CD4-positive, alpha-beta T cell treated with Interleukin-17A for 4 hours (primary cell): ENCODE measurements around the gene CCDC57.
"Not testable (repeated sequence)": the region's sequence is repeated elsewhere in the genome, so short reads cannot be mapped to it uniquely, and the experiment has no call there.

Experiments used
- DNase-seq: peaks from one replicate; pipeline ENCODE4 v3.0.0-alpha.2; 2020; ENCODE audit warnings: mixed read lengths

Gene CCDC57

DNA sequence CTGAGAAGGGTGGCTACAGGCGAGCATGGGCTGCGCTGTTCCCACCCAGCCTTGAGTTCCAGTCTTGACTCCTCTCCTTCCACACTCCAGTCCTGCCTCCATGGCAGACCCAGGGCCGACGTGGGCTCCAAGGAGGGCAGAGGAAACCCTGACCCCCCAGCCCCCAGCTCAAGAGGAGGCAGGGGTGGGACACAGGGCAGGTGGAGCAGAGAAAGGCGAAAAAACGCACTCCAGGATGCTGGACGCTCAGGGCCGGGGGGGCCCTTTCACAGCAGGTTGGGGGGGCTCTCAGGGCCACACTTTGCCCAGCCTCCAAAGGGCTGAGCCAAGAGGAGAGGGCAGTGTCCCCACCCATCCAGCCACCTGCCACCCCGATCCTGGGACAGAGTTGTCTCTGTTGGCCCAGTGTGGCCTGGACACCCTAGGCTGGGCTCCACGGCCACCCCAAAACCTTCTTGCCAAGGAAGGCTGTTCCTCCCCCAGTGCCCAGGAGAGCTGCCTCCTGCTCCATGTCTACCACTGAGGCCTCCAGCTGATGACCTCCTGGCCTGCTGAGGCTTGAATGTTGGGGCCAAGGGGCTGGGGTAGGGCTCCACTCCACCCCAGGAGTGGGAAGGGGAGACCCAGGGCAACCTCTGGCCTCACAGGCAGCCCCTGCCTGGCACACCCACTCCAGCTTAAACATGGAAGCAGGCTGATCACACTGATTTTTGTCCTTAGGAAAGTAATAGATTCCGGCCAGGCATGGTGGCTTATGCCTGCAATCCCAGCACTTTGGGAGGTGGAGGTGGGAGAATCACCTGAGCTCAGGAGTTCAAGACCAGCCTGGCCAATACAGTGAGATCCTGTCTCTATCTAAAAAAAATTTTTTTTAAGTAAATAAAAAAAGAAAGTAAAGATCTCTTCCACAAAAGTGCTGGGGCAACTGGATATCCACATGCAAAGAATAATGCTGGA, 7.4 kb upstream of the CCDC57 start:
- DNase-seq = no peak

DNA sequence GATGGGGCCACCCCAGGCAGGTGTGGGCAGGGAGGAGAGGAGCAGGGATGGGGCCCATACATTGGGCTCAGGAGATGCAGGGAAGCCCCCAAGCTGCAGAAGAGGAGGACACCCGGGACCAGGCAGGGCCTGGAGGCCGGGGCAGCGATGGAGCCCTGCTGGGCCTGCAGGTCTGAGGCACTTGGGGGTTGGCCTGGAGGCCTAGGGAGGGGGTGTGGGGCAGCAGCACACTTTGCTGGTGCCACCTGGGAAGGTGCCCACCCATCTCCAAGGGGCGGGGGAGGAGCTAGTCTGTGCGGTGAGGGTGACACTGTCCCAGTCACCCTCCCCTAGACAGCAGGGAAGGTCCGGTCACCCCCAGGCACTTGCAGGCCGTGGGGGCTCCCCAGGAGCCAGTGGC, 6.4 kb upstream of the CCDC57 start:
- DNase-seq = no peak

DNA sequence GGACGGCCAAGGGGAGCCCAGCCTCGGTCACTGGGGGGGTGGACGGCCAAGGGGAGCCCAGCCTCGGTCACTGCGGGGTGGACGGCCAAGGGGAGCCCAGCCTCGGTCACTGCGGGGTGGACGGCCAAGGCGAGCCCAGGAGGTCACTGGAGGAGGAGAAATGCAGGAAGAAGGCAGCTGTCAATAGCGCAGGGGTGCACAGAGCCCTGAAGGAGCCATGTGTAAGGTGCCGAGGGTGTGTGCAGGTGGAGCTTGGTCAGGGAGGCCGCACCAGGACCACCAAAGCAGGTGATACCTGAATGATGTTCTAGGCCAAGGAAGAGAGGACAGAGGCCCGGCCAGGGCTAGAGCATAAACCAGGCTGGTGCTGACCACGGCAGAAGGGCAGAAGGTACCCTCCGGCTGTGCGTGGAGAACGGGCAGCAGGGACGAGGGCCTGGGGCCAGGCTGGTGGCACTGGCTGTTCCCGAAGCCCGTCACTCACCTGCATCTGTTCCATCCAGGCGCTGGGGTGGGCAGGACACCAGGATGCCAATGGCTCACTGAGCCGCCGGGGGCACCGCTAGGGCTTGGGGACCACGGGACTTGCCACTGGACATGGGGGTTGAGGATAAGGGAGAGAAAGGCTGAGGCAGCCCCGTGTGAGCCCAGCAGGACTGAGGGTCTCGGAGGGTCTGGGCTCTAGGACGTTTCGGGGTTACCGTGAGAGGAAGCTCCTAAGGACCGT, 5.9 kb upstream of the CCDC57 start:
- no peak for DNase-seq

DNA sequence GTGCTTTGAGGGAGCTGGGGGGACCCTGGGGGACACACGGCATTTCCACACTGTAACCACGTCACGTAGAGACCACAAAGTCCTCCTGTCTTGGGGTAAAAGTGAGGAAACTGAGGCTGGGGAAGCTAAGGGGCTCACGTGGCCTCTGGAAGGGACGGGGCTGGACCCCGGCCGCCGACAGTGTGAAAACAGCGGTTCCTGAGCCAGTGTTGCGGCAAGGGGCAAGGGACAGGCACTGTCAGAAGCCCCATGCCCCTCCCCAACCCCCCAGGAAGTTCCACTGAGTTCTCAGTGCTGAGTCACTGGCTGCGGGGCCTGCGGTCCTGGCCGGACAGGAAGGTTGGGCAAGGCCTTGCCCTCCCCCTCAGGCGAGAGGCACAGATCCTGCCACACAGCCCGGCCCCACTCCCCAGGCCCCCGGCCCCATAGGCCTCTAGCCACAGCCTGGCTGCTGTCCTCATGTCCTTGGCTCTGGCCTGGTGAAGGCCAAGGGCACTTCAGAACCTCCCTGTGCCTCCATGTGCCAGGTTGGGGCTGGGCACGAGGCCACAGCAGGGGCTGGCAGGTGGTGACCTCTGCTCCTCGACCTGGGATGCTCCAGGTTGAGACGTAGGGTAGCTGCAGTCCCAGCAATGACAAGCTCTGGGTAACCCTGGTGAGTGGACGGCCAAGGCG, 5.0 kb upstream of the CCDC57 start:
- DNase-seq = no peak

DNA sequence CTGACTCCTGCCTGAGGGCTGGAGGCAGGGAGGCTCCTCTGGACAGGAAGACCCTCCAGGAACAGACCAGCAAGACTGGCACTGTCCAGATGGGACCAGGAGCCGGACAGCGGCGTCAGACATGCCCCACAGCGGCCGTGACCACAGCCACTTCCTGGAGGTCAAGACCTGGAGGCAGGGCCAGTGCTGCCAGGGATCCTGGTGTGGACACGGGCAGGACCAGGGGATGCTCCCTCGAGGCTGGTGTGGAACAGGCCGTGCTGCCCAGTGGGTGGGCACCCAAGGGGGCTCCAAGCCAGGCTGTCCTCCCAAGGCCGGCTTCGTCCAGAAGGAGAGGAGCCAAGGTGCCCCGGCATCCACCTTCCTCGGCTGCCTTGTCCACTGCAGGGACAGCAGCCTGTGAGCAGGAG, 4.5 kb upstream of the CCDC57 start:
- no peak for DNase-seq

DNA sequence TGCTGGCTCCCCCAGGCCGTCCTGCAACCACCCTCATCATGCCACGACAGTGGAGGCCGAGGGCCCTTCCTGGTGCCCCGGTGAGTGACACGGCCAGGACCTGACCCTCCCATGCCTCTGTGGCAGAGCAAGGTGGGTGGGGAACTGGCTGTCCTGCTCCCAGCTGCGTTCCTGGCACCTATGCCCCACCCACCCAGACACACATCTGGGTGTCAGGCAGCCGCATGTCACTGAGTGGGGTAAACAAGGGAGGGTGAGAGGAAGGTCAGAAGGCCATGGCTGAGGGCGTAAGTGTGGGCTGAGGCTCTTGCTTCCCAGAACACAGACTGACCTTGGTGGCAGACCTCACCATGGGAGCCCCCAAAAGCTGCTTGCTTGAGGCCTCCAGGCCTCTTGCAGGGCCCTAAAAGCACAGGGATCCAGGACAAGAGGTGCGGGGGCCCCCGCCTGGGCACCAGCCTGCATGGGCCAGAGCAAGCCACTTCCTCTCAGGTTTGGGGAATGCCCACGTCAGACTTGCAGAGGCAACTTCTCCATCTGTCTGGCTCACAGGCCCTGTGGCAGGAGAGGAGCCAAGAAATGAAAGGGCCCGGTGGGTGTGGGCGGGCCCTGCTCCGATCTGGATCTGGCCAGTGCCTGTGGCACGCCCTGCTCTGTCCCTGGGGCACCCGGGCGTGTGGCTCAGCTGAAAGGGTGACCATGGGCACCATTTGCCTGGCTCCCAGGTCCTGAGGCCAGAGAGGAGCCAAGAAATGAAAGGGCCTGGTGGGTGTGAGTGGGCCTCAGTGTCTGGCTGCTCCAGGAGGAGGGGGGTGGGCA, 3.9 kb upstream of the CCDC57 start:
- DNase-seq = peak; percentile 40

DNA sequence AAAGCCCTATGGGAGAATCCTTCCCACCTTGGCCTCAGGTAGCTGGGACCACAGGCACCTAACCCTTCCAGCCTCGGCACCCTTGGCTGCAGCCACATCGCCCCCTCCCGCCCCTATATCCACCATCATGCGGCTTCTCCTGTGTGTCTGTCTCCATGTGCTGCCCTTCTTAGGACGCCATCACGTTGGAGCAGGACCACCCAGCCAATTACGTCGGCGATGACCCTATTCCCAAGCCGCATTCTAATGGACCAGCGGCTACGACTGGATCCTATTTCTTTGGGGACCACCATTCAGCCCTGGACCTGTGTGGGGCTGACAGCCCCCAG, 3.3 kb upstream of the CCDC57 start:
- no peak for DNase-seq

DNA sequence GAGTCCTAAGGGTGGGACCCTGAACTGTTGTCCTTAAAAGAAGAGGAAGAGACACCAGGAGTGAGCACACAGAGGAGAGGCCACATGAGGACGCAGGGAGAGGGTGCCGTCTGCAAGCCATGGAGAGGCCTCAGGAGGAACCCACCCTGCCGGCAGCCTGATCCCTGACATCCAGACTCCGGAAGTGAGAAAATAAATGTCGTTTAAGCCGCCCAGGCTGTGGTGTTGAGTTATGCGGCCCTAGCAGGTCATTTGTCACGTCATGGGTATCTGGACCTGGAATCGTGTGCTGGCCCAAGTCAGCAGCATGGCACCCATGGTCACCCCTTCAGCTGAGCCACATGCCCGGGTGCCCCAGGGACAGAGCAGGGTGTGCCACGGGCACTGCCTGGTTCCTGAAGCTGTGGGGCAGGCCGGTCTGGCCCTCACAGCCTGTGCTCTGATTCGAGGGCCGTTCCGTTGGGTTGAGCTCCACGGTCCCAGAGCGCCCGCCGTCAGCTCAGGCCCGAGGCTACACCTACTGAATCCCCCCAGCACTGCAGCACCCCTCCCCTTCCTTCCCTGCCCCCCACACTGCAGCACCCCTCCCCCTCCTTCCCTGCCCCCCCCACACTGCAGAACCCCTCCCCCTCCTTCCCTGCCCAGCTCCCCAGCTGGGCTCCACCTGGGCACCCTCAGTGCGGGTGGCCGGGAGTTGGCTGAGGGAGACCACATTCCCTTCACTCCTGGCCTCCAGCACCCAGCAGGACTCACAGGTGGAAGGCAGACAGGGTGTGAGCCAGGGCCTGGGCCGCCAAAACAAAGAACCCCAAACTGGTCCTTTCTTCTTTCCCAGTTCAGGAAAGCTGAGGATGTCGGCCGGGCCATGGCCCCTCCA, 2.7 kb upstream of the CCDC57 start:
- no peak for DNase-seq

DNA sequence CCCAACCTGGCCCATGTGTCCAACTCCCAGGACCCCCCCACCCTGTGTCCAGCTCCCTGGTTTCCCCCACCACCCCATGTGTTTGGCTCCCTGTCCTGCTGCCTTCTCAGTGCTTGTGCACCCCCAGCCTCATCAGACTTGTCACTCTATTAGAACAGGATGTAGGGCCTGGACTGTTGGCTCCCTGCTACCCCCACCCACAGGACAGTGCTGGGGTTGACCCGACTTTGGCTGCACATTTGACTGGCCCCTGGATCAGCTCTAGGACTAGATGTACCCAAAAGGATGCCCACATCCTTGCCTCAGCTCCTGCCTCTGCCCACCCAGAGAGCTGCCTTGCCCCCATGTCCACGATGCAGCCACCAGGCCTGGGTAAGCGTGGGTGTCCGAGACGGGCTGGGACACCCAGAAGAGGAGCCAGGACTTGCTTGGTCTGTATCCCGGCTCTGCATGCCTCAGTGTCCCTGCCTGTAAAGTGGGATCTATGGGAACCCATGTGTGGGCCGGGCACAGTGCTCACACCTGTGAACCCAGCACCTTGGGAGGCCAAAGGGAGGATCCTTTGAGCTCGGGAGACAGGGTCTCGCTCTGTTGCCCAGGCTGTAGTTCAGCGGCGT, 1.5 kb upstream of the CCDC57 start:
- no peak for DNase-seq

DNA sequence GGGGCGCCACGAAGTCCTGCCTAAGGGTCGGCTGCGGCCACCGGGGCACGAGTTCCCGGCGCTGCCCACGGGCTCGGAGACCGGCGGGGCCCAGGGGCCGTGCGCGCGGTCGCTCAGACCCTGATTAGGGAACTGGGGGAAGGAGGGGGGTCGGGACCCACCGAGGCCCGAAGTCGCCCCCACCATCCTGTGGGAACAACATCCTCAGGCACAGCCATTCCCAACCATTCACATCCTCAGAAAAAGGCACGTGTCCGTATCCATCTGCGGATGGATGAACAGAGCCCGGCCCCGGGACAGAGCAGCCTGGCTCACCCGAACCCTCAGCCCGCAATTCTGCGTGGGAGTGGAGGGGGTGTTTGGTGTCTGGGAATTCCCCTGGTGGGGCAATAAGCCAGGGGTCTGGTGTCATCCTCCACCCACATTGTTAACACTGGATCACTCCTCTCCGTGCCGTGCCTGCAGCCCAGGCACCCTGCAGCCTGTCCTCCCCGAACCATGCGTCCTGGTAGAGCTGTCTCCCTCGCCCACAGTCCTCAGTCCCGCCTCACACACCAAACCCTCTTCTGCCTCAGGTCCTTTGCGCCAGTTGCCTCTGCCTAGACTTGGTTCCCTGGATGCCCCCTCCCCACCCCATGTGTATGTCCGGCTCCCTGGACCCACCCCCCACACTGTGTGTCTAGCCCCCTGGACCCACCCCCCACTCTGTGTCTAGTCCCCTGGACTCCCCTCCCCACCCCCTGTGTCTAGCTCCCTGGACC, 789 bp upstream of the CCDC57 start:
- DNase-seq = no peak

DNA sequence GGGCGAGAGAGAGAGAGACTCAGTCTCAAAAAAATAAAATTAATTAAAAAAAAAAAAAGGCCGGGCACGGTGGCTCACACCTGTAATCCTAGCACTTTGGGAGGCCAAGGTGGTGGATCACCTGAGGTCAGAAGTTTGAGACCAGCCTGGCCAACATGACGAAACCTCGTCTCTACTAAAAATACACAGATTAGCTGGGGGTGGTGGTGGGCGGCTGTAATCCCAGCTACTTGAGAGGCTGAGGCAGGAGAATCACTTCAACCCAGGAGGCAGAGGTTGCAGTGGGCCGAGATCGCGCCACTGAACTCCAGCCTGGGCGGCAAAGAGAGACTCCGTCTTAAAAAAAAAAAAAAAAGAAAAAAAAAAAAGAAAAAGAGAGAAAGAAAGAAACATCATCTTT, 2.0 kb downstream of the CCDC57 start:
- not testable (repeated sequence) for DNase-seq

DNA sequence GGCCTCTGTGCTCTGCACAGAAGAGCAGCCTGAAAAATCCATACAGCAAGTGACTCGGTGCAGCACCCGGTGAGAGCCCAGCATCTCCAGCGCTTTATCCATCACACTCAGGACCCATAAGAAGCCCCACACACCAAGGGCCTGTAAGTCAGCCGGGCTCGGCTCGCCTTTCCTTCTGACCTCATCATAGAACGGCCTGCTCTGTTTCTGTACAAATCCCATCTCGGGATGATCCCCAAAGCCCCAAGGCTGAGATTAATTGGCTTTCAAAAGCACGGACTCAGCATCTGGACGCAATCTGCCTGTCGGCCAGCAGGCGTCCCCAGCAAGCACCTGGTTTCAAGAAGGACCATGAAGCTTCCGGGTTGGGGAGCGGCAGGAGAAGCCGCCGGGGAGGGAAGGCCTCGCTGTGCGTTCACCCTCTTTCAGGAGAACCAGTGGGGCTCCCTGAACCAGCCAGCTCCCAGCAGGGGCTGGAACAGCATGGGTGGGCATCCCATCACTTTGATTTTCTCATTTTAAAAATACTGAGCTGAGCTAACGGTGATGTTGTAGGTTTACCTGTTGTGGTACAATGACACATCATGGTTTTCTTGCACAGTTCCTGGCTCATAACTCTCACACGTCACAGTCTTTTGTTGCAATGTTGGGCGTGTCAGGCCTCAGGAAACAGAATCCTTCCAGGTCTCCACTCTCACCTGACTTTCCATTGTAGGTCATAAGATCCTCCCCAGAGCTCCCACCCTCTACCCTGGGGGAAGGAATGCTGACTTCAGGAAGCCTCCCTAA, 6.7 kb downstream of the CCDC57 start:
- DNase-seq = peak; percentile 85

DNA sequence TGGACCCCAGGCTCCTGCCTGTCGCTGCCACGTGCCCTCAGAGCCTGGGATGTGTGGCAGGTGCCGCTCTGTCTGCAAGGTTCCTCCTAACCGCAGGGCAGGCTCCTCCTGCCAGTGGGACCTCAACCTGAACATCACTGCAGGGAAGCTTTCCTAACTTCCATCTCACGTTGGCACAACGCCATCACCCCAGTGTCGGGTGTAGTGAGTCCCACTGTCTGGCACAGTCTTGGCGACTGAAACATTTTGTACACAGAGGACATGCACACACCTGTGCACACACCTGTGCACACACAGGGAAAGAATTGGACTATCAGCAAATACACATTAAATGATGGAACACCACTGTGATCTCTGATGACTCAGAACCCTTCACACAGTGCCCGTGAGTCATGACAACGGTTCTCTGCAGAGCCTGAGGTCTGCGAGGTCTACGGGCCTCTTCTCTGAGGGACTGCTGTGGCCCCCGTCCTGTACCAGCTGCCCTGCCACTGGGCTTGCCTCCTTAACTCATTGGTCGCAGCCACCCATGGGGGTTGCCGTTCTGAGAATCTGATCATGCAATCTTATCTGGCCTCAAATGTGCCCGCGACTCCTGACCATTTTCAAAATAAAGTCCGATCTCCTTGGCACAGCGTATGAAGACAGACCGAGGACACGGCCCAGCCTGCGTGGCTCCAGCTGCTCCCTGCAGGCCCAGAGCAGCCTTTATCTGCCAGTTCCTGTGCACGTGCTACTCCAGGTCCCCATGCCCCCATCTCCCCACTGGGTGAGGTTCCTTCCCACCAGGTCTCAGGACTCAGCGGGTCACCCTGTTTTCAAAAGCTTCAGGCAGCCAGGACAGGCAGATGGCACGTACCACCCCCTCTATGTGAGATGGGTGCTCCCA, 7.6 kb downstream of the CCDC57 start:
- DNase-seq = peak; percentile 52

DNA sequence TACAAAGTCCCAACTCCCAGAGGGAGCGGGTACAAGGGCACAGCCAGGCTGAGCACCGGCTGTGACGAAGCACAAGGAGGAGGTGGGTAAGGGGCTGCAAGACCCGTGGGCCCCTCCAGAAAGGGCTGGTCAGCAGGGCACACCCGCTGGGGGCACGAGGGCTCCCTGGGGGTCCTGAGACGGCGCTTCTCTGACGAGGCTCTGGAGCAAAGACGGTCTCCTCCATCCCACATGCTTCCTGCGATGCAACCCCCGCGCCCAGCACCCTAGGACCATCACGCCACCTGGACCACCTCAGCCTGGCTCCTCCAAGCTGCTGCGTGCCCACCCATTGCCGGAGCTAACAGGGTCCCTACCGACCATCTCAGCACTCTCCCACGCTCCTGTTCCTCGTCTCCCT, 8.7 kb downstream of the CCDC57 start:
- no peak for DNase-seq

DNA sequence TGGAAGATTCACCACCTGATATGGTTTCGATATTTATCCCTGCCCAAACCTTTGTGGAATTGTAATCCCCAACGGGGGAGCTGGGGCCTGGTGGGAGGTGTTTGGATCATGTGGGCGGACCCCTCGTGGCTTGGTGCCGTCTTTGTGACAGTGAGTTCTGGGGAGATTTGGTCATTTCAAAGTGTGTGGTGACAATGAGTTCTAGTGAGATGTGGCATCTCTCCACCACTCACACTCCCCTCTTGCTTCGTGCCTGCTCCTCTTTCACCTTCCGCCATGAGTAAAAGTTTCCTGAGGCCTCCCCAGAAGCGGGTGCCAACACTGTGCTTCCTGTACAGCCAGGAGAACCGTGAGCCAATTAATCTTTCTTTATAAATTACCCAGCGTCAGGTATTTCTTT, 9.7 kb downstream of the CCDC57 start:
- no peak for DNase-seq

DNA sequence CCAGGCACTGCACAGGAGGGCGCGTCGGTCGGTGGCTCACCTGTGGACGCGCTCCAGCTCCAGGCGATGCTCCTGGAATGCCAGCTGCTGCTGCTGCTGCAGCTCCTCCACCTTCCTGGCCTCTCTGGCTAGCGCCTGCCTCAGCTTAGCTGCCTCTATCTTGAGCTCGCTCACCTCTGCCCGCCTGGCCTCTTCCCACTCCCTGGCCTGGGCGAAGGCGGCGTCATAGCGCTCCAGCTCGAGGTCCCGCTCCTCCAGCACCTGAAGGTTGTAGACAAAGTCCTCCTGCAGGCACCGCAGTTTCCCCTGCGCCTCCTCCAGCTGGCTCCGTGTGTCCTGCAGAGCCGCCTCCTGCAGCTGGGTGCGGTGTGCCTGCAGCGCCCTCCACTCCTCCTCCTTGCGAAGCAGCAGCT, 11.1 kb downstream of the CCDC57 start:
- DNase-seq = peak; percentile 18

DNA sequence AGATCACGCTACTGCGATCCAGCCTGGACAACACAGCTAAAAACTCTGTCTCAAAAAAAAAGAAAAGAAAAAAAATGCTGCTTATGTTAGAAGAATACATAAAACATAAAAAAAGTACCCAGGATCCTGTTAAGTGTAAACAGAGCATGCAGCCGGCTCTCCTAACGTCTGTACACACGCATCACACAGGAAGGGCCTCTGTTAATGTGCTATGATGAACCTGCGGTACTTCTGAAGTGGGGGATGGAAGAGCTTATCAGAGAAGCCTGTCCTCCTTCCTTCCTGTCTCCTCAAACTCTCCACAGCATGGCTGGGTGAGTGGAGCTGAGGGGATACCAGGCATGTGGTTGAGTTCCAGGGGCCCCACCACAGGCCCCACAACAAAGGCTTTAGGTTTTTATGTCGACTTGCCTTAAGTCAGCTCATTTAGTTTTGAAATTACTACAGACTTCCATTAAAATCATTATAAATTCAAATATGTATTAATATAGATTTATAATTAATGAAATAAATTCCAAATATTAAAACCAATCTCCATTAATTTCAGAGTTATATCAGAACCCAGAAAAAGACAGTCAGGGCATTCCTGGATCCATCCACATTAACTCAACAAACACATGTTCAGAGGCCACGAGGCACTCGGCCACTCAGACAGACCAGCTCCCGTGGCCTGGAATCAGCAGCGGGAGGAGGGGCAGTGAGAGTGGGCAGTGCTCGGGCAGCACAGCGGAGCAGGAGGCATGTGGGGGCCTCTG, 11.7 kb downstream of the CCDC57 start:
- peak; percentile 74 for DNase-seq

DNA sequence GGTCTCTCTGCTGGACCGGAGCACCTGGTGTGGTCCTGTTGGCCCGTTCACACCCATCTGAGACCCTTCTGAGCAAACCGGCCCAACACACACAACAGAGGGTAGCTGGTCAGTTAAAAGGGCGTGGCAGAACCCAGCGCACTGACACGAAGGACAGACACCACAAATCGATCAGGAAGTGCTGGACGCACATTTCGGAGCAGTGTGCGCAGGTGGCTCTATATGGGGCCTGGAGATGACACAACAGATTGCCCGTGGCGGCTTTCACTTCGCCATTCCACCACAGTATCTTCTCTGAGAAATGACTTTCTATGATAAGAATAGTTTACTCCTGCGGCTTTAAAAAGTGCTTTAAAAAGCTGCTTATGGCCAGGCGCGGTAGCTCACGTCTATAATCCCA, 12.5 kb downstream of the CCDC57 start:
- DNase-seq = no peak
